K562 treated with DMSO at 1 percent for 4 hours (cell line): ENCODE data around the gene MC2R. TPM values are rescaled to one million over a fixed set of nuclear protein-coding genes. Genes with fewer than 3 reads are reported as not detected.

Experiments
- total RNA-seq: library from RNA; unstranded; fragments of 300-600 nt; gene quantifications from 2 replicates; pipeline ENCODE4 v1.2.3, GENCODE V29; 2022; ENCODE audit not compliant: insufficient read depth

Gene MC2R
- total RNA-seq: not detected in 2 replicates

DNA sequence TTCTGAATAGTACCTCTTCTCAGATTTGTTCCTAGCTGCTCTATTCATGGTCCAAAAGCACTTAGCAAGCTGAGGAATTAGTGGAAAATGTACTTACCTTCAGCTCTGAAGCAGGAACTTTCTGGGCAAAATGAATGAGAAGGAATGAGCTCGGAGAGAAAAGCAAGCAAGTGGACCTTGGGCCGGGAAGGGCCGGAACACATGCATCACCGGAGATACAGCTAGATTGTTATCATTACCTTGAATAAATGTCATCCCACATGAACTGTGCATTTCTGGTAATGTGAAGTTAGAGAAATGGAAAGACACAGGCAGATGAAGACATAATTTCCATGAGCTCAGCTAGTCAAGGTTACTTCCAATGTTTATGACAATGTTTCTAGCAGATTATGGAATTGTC is at the start of gene MC2R:
Gene MC2R (minus strand): TSS at position 146 of the 400 bp plus-strand sequence. CDS start 30,018 bp downstream, outside the sequence.

Other genes starting within 250 kb of the MC2R start
- 1.8 and 6.7 TPM in 2 replicates for gene FAM210A, start 189.0 kb downstream of the MC2R start, total RNA-seq
- 14.9 and 16.5 TPM in 2 replicates for gene RNMT, start 188.9 kb downstream of the MC2R start, total RNA-seq
- gene MC5R, start 91.4 kb downstream of the MC2R start, total RNA-seq: not detected in 2 replicates
- gene ZNF519, start 216.9 kb upstream of the MC2R start, total RNA-seq: 1.7 and 2.3 TPM in 2 replicates